GM18951 (cell line): ENCODE data around the gene CTRB1.

Experiments
- POLR2A ChIP-seq: IDR thresholded peaks from 4 replicates; pipeline ENCODE4 v1.6.1; 2011; ENCODE audit warnings: mild to moderate bottlenecking; ENCODE audit not compliant: insufficient read length, insufficient read depth; ENCODE audit errors: extremely low read depth
- in situ Hi-C: fragments of 300-500 bp; cut with MboI; formaldehyde crosslinking; loops from one replicate; pipeline ENCODE4 v1.12.0; 2022; ENCODE audit warnings: low sequenced_read_pairs, mixed read lengths, inconsistent platforms; ENCODE audit not compliant: unreplicated experiment

The CTRB1 gene

DNA sequence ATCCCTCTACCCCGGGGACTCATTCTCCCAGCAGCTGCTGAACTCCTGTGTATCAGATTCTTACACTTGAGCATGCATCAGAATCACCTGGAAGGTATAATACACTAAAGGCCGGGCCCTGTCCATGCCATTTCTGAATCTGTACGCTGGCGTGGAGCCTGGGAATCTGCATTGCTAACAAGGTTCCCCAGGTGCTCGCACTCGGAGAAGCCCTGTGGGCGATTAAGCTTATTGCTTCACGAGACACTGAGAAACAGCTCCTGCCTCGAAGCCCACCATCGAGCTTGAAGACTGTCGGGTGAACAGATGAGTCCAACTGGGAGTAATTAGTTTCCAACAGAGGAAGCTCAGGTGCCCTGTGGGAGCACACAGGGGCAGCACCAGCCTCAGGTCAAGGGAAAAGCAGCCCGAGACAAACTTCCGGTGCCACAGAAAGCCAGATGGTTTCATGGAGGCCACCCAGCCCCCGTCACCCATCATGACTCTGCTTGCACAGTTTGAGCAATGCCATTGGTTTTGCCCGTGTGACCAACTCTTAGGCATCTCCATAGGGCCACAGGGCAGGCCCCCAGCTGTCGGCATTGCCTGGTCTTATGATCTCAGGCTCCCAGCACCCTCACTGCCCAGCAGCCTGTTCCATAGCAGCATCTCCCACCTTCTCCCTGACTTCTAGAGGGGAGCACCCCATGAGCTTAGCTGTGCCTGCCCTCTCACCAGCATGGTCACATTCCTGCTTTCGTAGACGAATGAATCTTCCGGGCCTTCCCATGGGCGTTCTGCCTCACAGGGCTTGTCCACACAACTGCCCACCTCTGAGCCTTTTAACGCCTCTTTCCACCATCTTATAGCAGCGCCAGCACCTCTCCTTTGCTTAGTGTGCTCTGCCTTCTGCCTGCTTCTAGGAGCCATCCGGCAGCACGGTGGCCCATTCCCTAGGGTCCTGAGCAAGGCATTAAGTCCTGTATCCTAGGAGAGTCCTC is 22.7 kb upstream of the CTRB1 start:
- in situ Hi-C loops = loop anchor here (25.0 kb wide), 1 partner anchor 566 kb away; no protein-coding TSS in a partner anchor

DNA sequence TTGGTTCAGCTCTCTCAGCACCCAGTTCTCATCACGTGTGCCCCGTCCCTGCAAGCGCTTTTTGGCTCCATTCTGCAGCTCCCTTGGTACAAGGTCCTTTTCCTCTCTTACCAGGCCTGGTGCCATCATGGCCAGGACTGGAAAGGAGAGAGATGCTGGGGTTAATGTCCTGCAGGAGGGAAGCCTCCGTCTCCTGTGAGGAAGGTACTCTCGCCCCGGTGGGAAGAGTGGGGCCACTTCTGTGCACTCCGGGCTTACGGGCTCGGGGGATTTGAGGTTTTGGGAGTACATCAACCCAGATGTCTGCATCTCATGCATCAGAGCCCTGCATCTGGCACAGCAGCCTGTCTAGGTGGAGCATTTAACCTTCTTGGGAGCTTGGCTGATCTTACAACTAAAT is 22.0 kb upstream of the CTRB1 start:
- in situ Hi-C loops = loop anchor here (25.0 kb wide), 1 partner anchor 565 kb away; no protein-coding TSS in a partner anchor
- no peak for TF ChIP-seq POLR2A

More for the DNA sequence above, 22.7 kb upstream of the CTRB1 start:
- no peak for TF ChIP-seq POLR2A

DNA sequence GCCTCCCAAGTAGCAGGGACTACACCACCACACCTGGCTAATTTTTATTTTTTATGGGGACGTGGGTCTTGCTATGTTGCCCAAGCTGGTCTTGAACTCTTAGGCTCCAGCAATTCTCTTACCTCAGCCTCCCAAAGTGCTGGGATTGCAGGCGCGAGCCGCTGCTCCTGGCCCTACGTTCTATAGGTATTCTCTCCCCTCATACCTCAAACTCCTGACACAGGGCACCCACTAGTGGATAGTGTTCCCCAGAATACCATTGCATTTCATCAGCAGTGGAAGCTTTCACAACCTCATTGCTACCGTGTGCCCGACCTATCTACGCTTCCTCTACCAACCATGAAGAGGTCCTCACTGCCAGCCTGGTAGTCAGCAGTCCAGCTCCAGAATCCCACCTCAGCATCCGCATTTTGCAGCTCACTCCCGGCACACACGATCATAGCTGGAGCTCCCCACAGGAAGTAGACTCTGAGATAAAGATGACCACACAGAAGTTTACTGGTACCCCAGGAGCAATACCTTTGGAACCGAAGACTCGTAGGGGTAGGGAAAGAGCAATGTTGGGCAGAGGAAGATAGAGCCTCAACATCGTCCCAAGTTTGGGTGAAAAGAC is 21.2 kb upstream of the CTRB1 start:
- in situ Hi-C loops = loop anchor here (25.0 kb wide), 1 partner anchor 565 kb away; no protein-coding TSS in a partner anchor
- TF ChIP-seq POLR2A = no peak

DNA sequence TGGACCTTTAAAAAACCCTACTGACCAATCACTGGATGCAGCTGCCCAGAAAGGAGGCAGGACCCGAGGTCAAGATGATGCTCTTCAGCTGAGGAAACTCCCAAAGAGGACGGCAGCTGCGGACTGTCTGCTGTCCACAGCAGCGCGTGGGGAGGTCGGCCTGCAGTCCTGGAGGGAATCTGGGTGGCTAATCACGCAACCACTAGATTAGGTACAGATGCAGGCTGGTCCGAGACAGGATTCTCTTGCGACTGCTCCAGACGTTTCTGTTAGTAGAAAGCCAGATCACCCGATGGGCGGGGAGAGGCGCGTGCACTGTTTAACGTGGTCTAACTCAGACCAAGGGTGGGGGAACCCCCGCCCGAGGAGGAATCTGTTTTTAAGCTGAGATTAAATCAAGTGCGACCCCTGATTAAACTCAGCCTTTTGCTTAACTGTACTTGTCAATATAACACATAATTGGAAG is 20.6 kb upstream of the CTRB1 start:
- in situ Hi-C loops = loop anchor here (25.0 kb wide), 1 partner anchor 564 kb away; no protein-coding TSS in a partner anchor

DNA sequence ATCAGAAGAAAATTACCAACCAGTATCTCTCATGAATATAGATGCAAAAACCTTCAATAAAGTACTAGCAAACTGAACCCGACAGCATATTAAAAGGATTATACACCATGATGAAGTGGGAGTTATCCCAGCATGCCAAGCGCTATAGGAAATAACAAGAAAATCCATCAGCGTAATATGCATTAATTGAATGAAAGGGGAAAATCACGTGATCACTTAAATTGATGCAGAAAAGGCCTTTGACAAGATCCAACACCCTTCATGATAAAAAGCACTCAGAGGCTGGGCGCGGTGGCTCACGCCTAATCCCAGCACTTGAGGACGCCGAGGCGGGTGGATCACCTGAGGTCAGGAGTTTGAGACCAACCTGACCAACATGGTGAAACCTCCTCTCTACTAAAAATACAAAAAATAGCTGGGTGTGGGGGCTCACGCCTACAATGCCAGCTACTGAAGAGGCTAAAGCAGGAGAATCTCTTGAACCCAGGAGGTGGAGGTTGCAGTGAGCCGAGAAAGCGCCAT is 16.7 kb upstream of the CTRB1 start:
- in situ Hi-C loops = loop anchor here (10.0 kb wide), 1 partner anchor 203 kb away; no protein-coding TSS in a partner anchor
- no peak for TF ChIP-seq POLR2A

More for the DNA sequence above, 20.6 kb upstream of the CTRB1 start:
- TF ChIP-seq POLR2A = no peak

DNA sequence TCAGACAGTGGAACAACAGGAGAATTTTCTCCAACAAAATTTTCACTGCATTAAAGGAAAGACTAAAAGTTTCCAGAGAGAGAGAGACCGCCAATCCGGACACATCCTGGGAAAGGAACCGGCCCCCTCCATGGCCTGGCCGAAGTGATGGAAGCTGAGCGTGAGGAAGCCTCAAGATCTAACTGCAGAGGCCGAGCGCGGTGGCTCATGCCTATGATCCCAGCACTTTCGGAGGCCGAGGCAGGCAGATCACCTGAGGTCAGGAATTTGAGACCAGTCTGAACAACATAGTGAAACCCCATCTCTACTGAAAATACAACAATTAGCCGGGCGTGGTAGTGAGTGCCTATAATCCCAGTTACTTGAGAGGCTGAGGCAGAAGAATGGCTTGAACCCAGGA is 15.7 kb upstream of the CTRB1 start:
- TF ChIP-seq POLR2A = no peak
- in situ Hi-C loops = loop anchor here (10.0 kb wide), 1 partner anchor 202 kb away; no protein-coding TSS in a partner anchor

DNA sequence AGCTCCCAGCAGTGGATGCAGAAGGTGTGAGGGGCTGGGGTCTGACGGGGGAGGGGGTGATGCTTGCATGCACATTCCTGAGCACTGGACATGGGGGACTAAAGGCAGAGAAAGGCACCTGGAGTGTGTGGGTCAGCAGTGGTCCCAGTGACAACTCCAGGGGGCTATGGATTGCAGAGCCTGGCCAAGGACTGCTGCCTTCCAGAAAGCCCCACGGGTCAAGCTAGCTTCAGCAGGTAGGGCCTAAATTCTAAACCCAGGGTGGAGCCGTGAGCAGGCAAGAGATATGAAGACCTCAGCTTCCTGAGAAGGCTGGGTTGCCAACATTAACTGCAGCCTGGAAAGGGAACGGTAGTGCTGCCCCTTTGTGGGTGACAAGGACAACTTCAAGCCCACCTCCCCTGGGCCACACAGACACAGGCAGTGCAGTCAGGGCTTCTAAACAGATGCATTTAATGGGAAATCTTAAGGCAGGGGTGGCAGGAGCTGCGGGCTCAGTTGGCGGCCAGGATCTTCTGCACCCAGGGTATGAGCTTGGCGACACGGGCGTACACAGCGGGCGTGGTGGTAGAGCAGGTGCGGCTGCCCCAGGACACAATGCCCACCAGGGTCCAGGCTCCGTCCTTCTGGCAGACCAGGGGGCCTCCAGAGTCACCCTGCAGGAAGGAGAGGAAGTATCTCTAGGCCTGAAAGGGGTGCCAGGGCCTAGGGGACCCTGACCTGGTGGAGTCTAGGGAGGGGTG is 14.9 kb upstream of the CTRB1 start:
- in situ Hi-C loops = loop anchor here (10.0 kb wide), 1 partner anchor 201 kb away; no protein-coding TSS in a partner anchor

DNA sequence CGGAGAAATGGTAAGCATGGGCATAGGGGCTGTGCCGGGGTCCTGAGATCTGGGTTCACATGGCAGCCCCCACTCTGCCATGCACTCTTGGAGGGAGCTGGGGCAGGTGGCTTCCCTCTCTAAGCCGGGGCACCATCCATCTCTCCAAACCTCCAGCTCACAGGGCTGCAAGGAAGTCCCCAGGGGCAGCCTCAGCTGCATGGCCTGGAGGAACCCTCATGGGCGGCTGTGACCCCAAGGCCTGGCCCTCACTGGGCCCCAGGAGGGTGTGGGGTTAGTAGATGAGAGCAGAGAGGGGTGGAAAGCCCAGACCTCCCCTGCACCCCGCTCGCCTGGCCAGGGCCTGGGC is 14.4 kb upstream of the CTRB1 start:
- TF ChIP-seq POLR2A = no peak
- in situ Hi-C loops = loop anchor here (10.0 kb wide), 1 partner anchor 200 kb away; no protein-coding TSS in a partner anchor

More for the DNA sequence above, 14.9 kb upstream of the CTRB1 start:
- TF ChIP-seq POLR2A = no peak

DNA sequence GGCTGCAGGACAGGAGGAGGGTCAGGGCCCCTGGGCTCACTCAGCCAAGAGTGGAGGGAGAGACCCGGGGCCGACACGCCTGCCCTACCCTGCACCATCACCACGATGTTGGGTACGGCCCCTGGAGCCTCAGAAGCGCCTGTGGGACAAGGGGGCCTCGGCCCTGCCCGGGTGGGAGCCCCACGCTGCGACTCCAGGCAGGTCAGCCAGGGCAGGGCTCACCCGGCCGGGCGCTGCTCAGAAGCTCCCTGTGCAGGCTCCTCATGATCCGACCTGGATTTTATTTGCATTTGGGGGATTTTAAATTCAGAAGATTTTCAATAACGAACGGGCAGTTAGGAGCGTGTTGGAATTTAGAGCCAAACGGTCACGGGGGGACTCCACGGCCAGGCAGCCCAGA is 13.9 kb upstream of the CTRB1 start:
- in situ Hi-C loops = loop anchor here (10.0 kb wide), 1 partner anchor 200 kb away; no protein-coding TSS in a partner anchor

DNA sequence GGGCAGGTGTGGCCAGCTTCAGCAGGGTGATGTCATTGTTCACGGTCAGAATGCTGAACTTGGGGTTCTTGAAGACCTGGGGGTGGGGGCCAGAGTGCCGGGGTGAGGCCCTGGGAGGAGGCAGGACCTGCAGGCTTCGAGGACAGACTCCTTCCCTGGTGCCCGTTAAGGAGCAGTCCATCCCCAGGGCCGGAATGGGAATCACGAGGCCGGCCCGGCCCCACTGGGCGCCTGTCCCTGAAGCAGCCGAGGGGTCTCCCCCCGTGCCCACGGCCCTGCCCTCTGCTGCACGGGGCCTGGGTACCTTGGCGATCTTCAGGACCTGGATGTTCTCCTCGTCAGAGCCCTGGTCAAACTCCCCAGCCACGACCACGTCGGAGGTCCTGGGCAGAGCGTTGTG is 13.3 kb upstream of the CTRB1 start:
- in situ Hi-C loops = loop anchor here (10.0 kb wide), 1 partner anchor 199 kb away; no protein-coding TSS in a partner anchor

DNA sequence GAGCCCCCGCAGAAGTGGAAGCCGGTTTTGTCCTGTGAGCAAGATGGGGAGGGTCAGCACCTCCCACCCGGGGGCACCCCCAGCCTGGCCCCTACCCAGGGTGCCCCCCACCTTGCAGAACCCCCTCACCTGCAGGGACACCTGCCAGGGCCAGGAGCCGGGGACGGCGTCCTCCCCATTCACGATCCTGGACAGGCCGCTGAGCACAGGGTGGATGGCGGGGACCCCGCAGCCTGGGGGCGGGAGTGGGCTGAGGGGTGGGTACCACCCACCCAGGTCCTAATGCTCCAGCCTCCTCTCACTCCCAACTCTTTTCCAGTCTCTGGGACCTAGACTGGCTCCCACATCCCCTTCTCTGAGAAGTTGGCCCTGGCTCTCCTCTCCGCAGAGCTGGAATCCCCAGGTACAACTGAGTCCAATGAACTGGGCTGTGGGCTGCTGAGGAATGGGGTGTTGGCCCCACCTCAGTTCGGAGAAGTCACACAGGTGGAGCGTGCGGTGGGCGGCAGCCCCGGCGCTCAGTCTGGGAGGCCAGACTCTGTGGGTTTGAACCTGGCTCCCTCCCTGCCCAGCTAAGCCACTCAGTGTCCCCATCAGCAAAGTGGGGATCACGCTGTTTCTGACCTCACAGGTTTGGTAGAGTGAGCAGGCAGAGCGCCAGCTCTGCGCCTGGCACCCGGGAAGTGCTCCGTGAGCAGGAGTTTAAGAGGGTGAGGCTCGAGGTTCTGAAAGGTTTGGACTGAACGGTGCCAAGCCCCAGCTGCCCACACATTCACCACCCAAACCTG is 12.6 kb upstream of the CTRB1 start:
- in situ Hi-C loops = loop anchor here (10.0 kb wide), 1 partner anchor 199 kb away; no protein-coding TSS in a partner anchor

DNA sequence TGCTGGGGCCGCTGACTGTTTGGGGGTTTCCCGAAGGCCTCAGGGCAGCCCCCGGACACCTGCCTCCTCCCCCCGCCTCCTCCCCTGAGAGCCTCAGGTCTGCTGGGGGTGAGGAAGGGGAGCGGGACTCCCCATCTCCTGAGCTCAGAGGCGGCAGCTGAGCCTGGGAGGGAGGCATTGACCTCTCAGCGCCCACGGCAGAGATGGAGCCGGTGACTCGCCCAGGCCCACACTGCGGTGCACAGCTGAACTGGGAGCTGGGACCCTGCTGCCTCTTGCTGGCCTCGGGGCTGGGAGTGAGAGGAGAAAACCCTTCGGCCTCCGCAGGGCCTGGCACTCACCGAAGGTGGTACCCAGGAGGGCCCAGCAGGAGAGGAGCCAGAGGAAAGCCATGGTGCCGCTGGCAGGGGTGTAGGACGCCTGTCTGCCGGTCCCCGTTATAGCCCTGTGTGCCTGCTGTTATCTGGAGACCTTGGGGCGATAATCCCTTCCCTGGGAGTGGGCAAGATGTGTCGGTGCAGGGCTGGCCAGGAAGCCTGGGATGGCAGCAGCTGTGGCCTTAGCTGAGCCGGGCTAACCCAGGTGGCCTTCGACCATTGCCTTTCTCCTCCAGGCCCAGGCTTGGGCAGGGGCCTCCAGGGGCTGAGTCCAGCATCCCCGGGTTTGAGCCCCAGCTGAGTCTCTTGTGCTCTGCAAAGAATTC is 11.9 kb upstream of the CTRB1 start, which contains the start of gene CTRB2:
CTRB2 (minus strand) TSS at position 413 of the 703 bp plus-strand sequence; CDS start at position 393, 20 bp downstream.
- no peak for TF ChIP-seq POLR2A
- in situ Hi-C loops = loop anchor here (10.0 kb wide), 1 partner anchor 198 kb away; no protein-coding TSS in a partner anchor
